Endothelial cell of umbilical vein (primary cell): ENCODE measurements around the gene AZU1. TPM values are rescaled to one million over a fixed set of nuclear protein-coding genes. Genes with fewer than 3 reads are reported as not detected.
A peak's percentile ranks its signal among the peaks of the same experiment; 100 is the strongest.

ENCODE experiments used
- BruUV-seq: library from RNA; stranded (reverse); fragments of 400-500 nt; replicated peaks from 2 replicates; lab custom pipeline; 2021; lab: Mats Ljungman, UMichigan
- CTCF ChIA-PET: fragments of 300-600, 350-600 bp; sonication (Branson Sonifier 250); formaldehyde crosslinking; loops from one replicate; lab custom pipeline; 2021; ENCODE audit warnings: antibody characterized with exemption, inconsistent platforms; lab: Charles Lee
- POLR2A ChIA-PET: fragments of 300-600, 350-600 bp; sonication (Branson Sonifier 250); formaldehyde crosslinking; loops from one replicate; lab custom pipeline; 2021; ENCODE audit warnings: antibody characterized with exemption, inconsistent platforms; lab: Charles Lee
- DNase-seq: peaks from one replicate; pipeline ENCODE4 v3.0.0-alpha.2; 2011; ENCODE audit warnings: low read depth, low spot score
- FAIRE-seq: peaks from 2 replicates; lab custom pipeline; 2011; peaks lifted over from hg19 to GRCh38; lab: Jason Lieb, UNC
- H2AFZ ChIP-seq: 2 replicates; pipeline ENCODE4 v1.6.0; 2012; ENCODE audit warnings: low read depth, low read length, control low read depth, inconsistent platforms
- H3K27ac ChIP-seq: 2 replicates; pipeline ENCODE4 v1.5.1; 2011; ENCODE audit warnings: low read depth, mild to moderate bottlenecking, control low read depth, low read length, moderate library complexity; ENCODE audit not compliant: insufficient read depth
- H3K27me3 ChIP-seq, 2 experiments: 2 replicates each; pipeline versions ENCODE4 v1.6.0 to v1.6.1; 2011; ENCODE audit warnings: low read length in 2 of 2, mixed read lengths in 1 of 2; ENCODE audit not compliant: control insufficient read depth in 2 of 2, insufficient read depth in 2 of 2
- H3K36me3 ChIP-seq, 2 experiments: 2 replicates in 1 of 2; 3 replicates in 1 of 2; pipeline ENCODE4 v1.5.1; 2011; ENCODE audit warnings: low read length in 2 of 2, mild to moderate bottlenecking in 1 of 2, moderate library complexity in 1 of 2; ENCODE audit not compliant: control insufficient read depth in 2 of 2, insufficient read depth in 2 of 2; ENCODE audit errors: extremely low read depth in 1 of 2
- H3K4me1 ChIP-seq: 3 replicates; pipeline ENCODE4 v1.5.1; 2011; ENCODE audit warnings: mild to moderate bottlenecking, low read length; ENCODE audit not compliant: control insufficient read depth, insufficient read depth; ENCODE audit errors: extremely low read depth
- H3K4me2 ChIP-seq: 2 replicates; pipeline ENCODE4 v1.6.1; 2011; ENCODE audit warnings: low read length, control low read depth, mixed read lengths; ENCODE audit not compliant: insufficient read depth
- H3K4me3 ChIP-seq, 3 experiments: fragments of 200-600 bp in 1 of 3; sonication (generic), shearing (Covaris generic) in 1 of 3; replicated peaks in 1 of 3; 2 replicates each; pipeline ENCODE4 v1.5.1; 2011 to 2016; ENCODE audit warnings: control low read depth in 3 of 3, low read length in 3 of 3, mild to moderate bottlenecking in 2 of 3, inconsistent platforms in 1 of 3, low read depth in 1 of 3, moderate library complexity in 1 of 3; ENCODE audit not compliant: insufficient read depth in 1 of 3
- H3K79me2 ChIP-seq: 2 replicates; pipeline ENCODE4 v1.6.0; 2012; ENCODE audit warnings: low read length, inconsistent platforms; ENCODE audit not compliant: control insufficient read depth, insufficient read depth
- H3K9ac ChIP-seq: replicated peaks from 2 replicates; pipeline ENCODE3; 2011; ENCODE audit warnings: low read length, control low read depth; ENCODE audit not compliant: insufficient read depth; ENCODE audit errors: extremely low read depth
- H3K9me1 ChIP-seq: replicated peaks from 3 replicates; pipeline ENCODE4 v1.6.0; 2011; ENCODE audit warnings: mild to moderate bottlenecking, low read length; ENCODE audit not compliant: control insufficient read depth, insufficient read depth; ENCODE audit errors: extremely low read depth
- H3K9me3 ChIP-seq: replicated peaks from 2 replicates; pipeline ENCODE4 v1.5.1; 2012; ENCODE audit warnings: low read length, inconsistent platforms; ENCODE audit not compliant: control insufficient read depth, insufficient read depth
- H4K20me1 ChIP-seq: replicated peaks from 2 replicates; pipeline ENCODE3; 2011; ENCODE audit warnings: mild to moderate bottlenecking, low read length; ENCODE audit not compliant: control insufficient read depth, insufficient read depth; ENCODE audit errors: extremely low read depth
- EZH2 ChIP-seq: IDR thresholded peaks from 2 replicates; pipeline ENCODE4 v1.6.1; 2012; ENCODE audit warnings: borderline replicate concordance, low read depth, mild to moderate bottlenecking, moderate library complexity, low read length, inconsistent platforms; ENCODE audit not compliant: severe bottlenecking
- FOS ChIP-seq: IDR thresholded peaks from 2 replicates; pipeline ENCODE4 v1.6.1; 2011; ENCODE audit warnings: mild to moderate bottlenecking, low read length, moderate library complexity, borderline replicate concordance; ENCODE audit not compliant: insufficient read depth
- GATA2 ChIP-seq: IDR thresholded peaks from 2 replicates; pipeline ENCODE4 v1.7.0; 2011; ENCODE audit warnings: low read depth, mild to moderate bottlenecking, moderate library complexity, mixed read lengths, low read length; ENCODE audit not compliant: insufficient read length, insufficient read depth
- JUN ChIP-seq: IDR thresholded peaks from 2 replicates; pipeline ENCODE4 v1.6.1; 2011; ENCODE audit warnings: borderline replicate concordance, low read depth; ENCODE audit not compliant: insufficient read length, insufficient read depth
- MAX ChIP-seq: IDR thresholded peaks from 2 replicates; pipeline ENCODE4 v1.6.1; 2011; ENCODE audit not compliant: insufficient read depth, insufficient read length
- MYC ChIP-seq: IDR thresholded peaks from one replicate; pipeline ENCODE4 v1.6.1; 2011; ENCODE audit warnings: mild to moderate bottlenecking, low read depth, low read length
- POLR2A ChIP-seq: IDR thresholded peaks from 2 replicates; pipeline ENCODE4 v1.6.1; 2012; ENCODE audit warnings: low read depth, mild to moderate bottlenecking, control low read depth, low read length
- POLR2AphosphoS5 ChIP-seq: IDR thresholded peaks from 2 replicates; pipeline ENCODE4 v1.6.1; 2012; ENCODE audit warnings: low read depth, mild to moderate bottlenecking, control low read depth, low read length, moderate library complexity; ENCODE audit not compliant: insufficient read depth
- dilution Hi-C: fragments of 300-500 bp; cut with MboI; formaldehyde crosslinking; loops from one replicate; pipeline ENCODE4 v1.15.0; 2019; ENCODE audit warnings: low sequenced_read_pairs; ENCODE audit not compliant: extremely low pct_ligation_motif_present
- intact Hi-C: fragments of 100-400 bp; cut with micrococcal nuclease; formaldehyde crosslinking; loops from one replicate; pipeline ENCODE4 v1.10.0; 2022
- polyA plus RNA-seq, 4 experiments: library from polyadenylated mRNA; depleted of rRNA in 3 of 4; stranded (reverse) in 3 of 4; unstranded in 1 of 4; fragments of >200 nt; gene quantifications; 2 replicates each; pipeline versions ENCODE4 v1.2.1 to v1.2.3, GENCODE V29; 2011 to 2012; ENCODE audit warnings: missing spikeins in 1 of 4
- total RNA-seq: library from RNA; stranded (reverse); gene quantifications from 2 replicates; pipeline ENCODE4 v1.2.3, GENCODE V29; 2021
- TF ChIP-seq, protein P1 (sequence below), 2 donors: IDR thresholded peaks; 1 replicate in 1 of 2; 2 replicates in 1 of 2; pipeline ENCODE4 v1.5.1; 2011; ENCODE audit warnings: low read length in 2 of 2, mild to moderate bottlenecking in 2 of 2, moderate library complexity in 2 of 2, control low read depth in 1 of 2, inconsistent platforms in 1 of 2, low read depth in 1 of 2; ENCODE audit not compliant: insufficient read depth in 1 of 2; ENCODE audit errors: extremely low read depth in 1 of 2

The AZU1 gene
- total and polyA plus RNA-seq, 2 donors (not counting 3 experiments of a cell fraction or from before 2014, with no cell fraction given): 0.12 TPM; not detected in 1

GRCh38 chr19:808423-808775 is 19.2 kb upstream of the AZU1 start:
- TF ChIP-seq POLR2AphosphoS5: peak; percentile 5
- TF ChIP-seq, protein P1, sequence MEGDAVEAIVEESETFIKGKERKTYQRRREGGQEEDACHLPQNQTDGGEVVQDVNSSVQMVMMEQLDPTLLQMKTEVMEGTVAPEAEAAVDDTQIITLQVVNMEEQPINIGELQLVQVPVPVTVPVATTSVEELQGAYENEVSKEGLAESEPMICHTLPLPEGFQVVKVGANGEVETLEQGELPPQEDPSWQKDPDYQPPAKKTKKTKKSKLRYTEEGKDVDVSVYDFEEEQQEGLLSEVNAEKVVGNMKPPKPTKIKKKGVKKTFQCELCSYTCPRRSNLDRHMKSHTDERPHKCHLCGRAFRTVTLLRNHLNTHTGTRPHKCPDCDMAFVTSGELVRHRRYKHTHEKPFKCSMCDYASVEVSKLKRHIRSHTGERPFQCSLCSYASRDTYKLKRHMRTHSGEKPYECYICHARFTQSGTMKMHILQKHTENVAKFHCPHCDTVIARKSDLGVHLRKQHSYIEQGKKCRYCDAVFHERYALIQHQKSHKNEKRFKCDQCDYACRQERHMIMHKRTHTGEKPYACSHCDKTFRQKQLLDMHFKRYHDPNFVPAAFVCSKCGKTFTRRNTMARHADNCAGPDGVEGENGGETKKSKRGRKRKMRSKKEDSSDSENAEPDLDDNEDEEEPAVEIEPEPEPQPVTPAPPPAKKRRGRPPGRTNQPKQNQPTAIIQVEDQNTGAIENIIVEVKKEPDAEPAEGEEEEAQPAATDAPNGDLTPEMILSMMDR (IDR thresholded peaks at IDR 0.05; ENCODE audit: extremely low read depth in 1 of 2, insufficient read depth in 1 of 2, low read depth in 1 of 2, low read length in 2 of 2): no peak
- intact Hi-C loops (no loop called here), dilution Hi-C loops (no loop called here)
- no peak overlapping the region for H3K4me2 ChIP-seq
- no peaks in the 10 kb centered on the region for H3K27me3 ChIP-seq
- no peak overlapping the region for H3K4me3 ChIP-seq
- H3K4me1 ChIP-seq: no peaks in the 10 kb centered on the region
- H3K9ac ChIP-seq: no peak overlapping the region
- H3K79me2 ChIP-seq: peaks cover 64% of the 10 kb centered on the region
- DNase-seq (no peak), FAIRE-seq (no peak)
- H3K36me3 ChIP-seq: peaks cover 64 to 71% of the 10 kb centered on the region in 2 experiments
- no peaks in the 10 kb centered on the region for H3K9me1 ChIP-seq
- ChIA-PET CTCF (no interaction called here), POLR2A (no interaction called here)
- no TSS peak for BruUV-seq
- no peak overlapping the region for H3K27ac ChIP-seq
- H2AFZ ChIP-seq: no peak overlapping the region
- H4K20me1 ChIP-seq: peaks cover 3% of the 10 kb centered on the region
- no peaks in the 10 kb centered on the region for H3K9me3 ChIP-seq

DNA sequence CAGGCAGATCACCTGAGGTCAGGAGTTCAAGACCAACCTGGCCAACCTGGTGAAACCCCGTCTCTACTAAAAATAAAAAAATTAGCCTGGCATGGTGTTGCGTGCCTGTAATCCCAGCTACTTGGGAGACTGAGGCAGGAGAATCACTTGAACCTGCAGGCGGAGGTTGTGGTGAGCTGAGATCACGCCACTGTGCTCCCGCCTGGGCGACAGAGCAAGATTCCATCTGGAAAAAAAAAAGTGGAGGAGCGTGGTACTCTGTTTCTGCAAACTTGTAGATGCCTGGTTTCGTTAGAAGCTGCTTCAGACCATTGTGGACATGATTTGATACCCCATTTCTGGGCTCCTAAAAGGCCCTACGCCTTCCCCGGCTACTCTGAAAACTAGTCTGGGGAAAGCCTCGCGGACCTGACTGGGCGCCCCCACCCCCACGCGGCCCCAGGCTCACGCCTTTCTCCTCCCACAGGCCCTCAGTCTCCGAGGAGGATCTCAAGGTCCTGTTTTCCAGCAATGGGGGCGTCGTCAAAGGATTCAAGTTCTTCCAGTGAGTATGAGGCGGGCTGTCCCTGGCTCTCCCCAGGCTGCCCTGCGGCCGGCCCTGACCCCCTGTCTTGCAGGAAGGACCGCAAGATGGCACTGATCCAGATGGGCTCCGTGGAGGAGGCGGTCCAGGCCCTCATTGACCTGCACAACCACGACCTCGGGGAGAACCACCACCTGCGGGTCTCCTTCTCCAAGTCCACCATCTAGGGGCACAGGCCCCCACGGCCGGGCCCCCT is 17.4 kb upstream of the AZU1 start:
- intact Hi-C loops: no loop called here
- dilution Hi-C loops: no loop called here
- no peak overlapping the region for H3K9ac ChIP-seq
- TF ChIP-seq GATA2 (no peak), JUN (no peak), POLR2A (no peak), FOS (no peak), POLR2AphosphoS5 (no peak), MYC (no peak), MAX (no peak), EZH2 (no peak)
- TF ChIP-seq, protein P1 (IDR thresholded peaks at IDR 0.05; ENCODE audit: extremely low read depth in 1 of 2, insufficient read depth in 1 of 2, low read depth in 1 of 2, low read length in 2 of 2): no peak
- no peaks in the 10 kb centered on the region for H3K4me1 ChIP-seq
- no peaks in the 10 kb centered on the region for H3K9me1 ChIP-seq
- no peak overlapping the region for H3K4me3 ChIP-seq
- ChIA-PET CTCF (interaction anchor here (1.0 kb wide), 1 partner anchor 8 kb away, joined by 3 read pairs; no protein-coding TSS in a partner anchor), POLR2A (no interaction called here)
- peaks cover 46% of the 10 kb centered on the region for H3K79me2 ChIP-seq
- no peak for FAIRE-seq
- H3K9me3 ChIP-seq: no peaks in the 10 kb centered on the region
- peaks cover 3% of the 10 kb centered on the region for H4K20me1 ChIP-seq
- no peak for DNase-seq
- no peak overlapping the region for H3K4me2 ChIP-seq
- H3K27ac ChIP-seq: no peak overlapping the region
- no peaks in the 10 kb centered on the region for H3K27me3 ChIP-seq
- no peak overlapping the region for H2AFZ ChIP-seq
- peaks cover 47 to 53% of the 10 kb centered on the region in 2 experiments for H3K36me3 ChIP-seq
- BruUV-seq: no TSS peak
